GM12864 (cell line): ENCODE results near the gene ERCC4.
A peak's percentile ranks its signal among the peaks of the same experiment; 100 is the strongest.

Experiments
- DNase-seq: peaks from one replicate; pipeline ENCODE4 v3.0.0-alpha.2; 2011; ENCODE audit warnings: low read depth
- H3K4me3 ChIP-seq: 2 replicates; pipeline ENCODE4 v1.5.1; 2011; ENCODE audit warnings: mild to moderate bottlenecking, low read depth, low read length, control low read depth
- CTCF ChIP-seq: IDR thresholded peaks from 2 replicates; pipeline ENCODE4 v1.5.1; 2011; ENCODE audit warnings: low read depth, mild to moderate bottlenecking, moderate library complexity, low read length, control low read depth, inconsistent platforms; ENCODE audit errors: missing control alignments

Gene ERCC4

GRCh38 chr16:13919683-13920509 lies at the start of gene ERCC4:
ERCC4 (plus strand) TSS chr16:13920154; CDS start chr16:13920166, 12 bp downstream.
- peak within 1 kb of the TSS; percentile 97 for H3K4me3 ChIP-seq
- peak; percentile 97 for DNase-seq
- TF ChIP-seq CTCF: peak; percentile 97

- peak; percentile 47 for TF ChIP-seq CTCF
- DNase-seq: no peak
- H3K4me3 ChIP-seq: no peak overlapping the region
These were observed 46.0 kb upstream of the ERCC4 start for GRCh38 chr16:13873835-13874438.

- TF ChIP-seq CTCF: no peak
- no peak for DNase-seq
- no peak overlapping the region for H3K4me3 ChIP-seq
These were observed 44.2 kb upstream of the ERCC4 start for GRCh38 chr16:13875614-13876284.

GRCh38 chr16:13883276-13883675 lies 36.7 kb upstream of the ERCC4 start:
- H3K4me3 ChIP-seq: no peak overlapping the region
- no peak for DNase-seq
- no peak for TF ChIP-seq CTCF

GRCh38 chr16:13883881-13884280 lies 36.1 kb upstream of the ERCC4 start:
- DNase-seq: no peak
- TF ChIP-seq CTCF: no peak
- no peak overlapping the region for H3K4me3 ChIP-seq

GRCh38 chr16:13885700-13886099 lies 34.3 kb upstream of the ERCC4 start:
- DNase-seq: no peak
- no peak overlapping the region for H3K4me3 ChIP-seq
- TF ChIP-seq CTCF: no peak
